ENCODE results near the gene DYNLT4.
A peak's percentile ranks its signal among the peaks of the same experiment; 100 is the strongest.
"Not testable (repeated sequence)": the region's sequence is repeated elsewhere in the genome, so short reads cannot be mapped to it uniquely, and the experiment has no call there.

DYNLT4 gene

GRCh38 chr1:44808063-44808937, 1.1 kb upstream of the DYNLT4 start, which contains the start of gene BTBD19:
Gene BTBD19 (plus strand): TSS chr1:44808523. CDS start chr1:44808821, 298 bp downstream.
- peak; percentile 95 for DNase-seq

GRCh38 chr1:44807364-44808062, 362 bp upstream of the DYNLT4 start:
- DNase-seq = peak; percentile 92

- DNase-seq = no peak
Measured at GRCh38 chr1:44806025-44806703, 987 bp downstream of the DYNLT4 start.

- no peak for DNase-seq
Measured at GRCh38 chr1:44805311-44806024, 1.7 kb downstream of the DYNLT4 start.

GRCh38 chr1:44803312-44804095, 3.6 kb downstream of the DYNLT4 start:
- no peak for DNase-seq

- no peak for DNase-seq
Measured at GRCh38 chr1:44803062-44803311, 4.2 kb downstream of the DYNLT4 start.

GRCh38 chr1:44802306-44803061, 4.7 kb downstream of the DYNLT4 start:
- DNase-seq = no peak

- no peak for DNase-seq
Measured at GRCh38 chr1:44801491-44802305, 5.5 kb downstream of the DYNLT4 start.

GRCh38 chr1:44799770-44800584, 7.2 kb downstream of the DYNLT4 start, which contains the start of gene PLK3:
Gene PLK3 (plus strand): TSS chr1:44800377. CDS start chr1:44800464, 87 bp downstream.
- peak; percentile 99 for DNase-seq

GRCh38 chr1:44798481-44799365, 8.4 kb downstream of the DYNLT4 start:
- DNase-seq = no peak

- DNase-seq = not testable (repeated sequence)
Measured at GRCh38 chr1:44797886-44798285, 9.3 kb downstream of the DYNLT4 start.

- DNase-seq = no peak
Measured at GRCh38 chr1:44792736-44793502, 14.2 kb downstream of the DYNLT4 start.

GRCh38 chr1:44790968-44791801, 16.0 kb downstream of the DYNLT4 start:
- no peak for DNase-seq

GRCh38 chr1:44788120-44788860, 18.9 kb downstream of the DYNLT4 start, which contains the start of gene BEST4:
Gene BEST4 (minus strand): TSS chr1:44788170. CDS start chr1:44787705, 465 bp downstream.
- no peak for DNase-seq

GRCh38 chr1:44787506-44787905, 19.6 kb downstream of the DYNLT4 start:
- no peak for DNase-seq

Measured in right forelimb (tissue), 1 donor.